Measurements from ENCODE around the gene RBM4B. TPM values are rescaled to one million over a fixed set of nuclear protein-coding genes. Genes with fewer than 3 reads are reported as not detected.

Gene RBM4B
- total RNA-seq, 1 experiment from 2014 or later: 9.5 TPM

DNA sequence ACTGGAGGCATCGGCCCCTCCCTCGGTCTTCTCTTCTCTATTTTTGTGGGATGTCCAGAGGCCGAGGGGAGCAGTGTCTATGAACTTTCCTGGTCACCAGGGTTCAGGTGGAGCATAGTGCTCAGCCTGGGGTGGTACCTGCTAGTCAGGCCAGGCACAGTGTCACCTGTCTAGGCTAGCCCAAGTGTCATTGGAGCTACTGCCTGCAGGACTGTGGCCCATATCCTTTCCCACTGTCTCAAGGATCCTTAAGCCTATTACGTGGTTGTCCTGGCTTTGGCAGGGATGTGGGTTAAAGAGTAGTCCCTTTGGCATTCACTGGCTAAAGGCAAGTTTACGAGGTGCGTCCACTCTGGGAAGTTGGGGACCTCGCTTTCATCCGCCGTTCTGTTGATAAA is 51.9 kb downstream of the RBM4B start:
- ChIA-PET CTCF (no interaction called here), POLR2A (interaction anchor here (21.3 kb wide), 1 partner anchor 11 kb away, joined by 420 read pairs; the partner anchor contains the start of gene RBM4)
- Mint-ChIP-seq H3K4me1 (ENCODE audit: insufficient read depth, unreplicated experiment) (peaks cover 5% of the 10 kb centered on the region), H3K27me3 (ENCODE audit: insufficient read depth, unreplicated experiment) (no peaks in the 10 kb centered on the region), H3K36me3 (ENCODE audit: insufficient read depth, unreplicated experiment) (peaks cover 96% of the 10 kb centered on the region), H3K4me3 (ENCODE audit: unreplicated experiment) (no peak overlapping the region), H3K9me3 (ENCODE audit: unreplicated experiment) (no peaks in the 10 kb centered on the region), H3K27ac (ENCODE audit: low read depth, unreplicated experiment) (no peak overlapping the region)
- no peak for DNase-seq (ENCODE audit: unreplicated experiment)
- intact Hi-C loops (cut with micrococcal nuclease): no loop called here
- BruUV-seq (replicated peaks): no TSS peak
- TF ChIP-seq, protein P1, sequence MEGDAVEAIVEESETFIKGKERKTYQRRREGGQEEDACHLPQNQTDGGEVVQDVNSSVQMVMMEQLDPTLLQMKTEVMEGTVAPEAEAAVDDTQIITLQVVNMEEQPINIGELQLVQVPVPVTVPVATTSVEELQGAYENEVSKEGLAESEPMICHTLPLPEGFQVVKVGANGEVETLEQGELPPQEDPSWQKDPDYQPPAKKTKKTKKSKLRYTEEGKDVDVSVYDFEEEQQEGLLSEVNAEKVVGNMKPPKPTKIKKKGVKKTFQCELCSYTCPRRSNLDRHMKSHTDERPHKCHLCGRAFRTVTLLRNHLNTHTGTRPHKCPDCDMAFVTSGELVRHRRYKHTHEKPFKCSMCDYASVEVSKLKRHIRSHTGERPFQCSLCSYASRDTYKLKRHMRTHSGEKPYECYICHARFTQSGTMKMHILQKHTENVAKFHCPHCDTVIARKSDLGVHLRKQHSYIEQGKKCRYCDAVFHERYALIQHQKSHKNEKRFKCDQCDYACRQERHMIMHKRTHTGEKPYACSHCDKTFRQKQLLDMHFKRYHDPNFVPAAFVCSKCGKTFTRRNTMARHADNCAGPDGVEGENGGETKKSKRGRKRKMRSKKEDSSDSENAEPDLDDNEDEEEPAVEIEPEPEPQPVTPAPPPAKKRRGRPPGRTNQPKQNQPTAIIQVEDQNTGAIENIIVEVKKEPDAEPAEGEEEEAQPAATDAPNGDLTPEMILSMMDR (IDR thresholded peaks at IDR 0.05; ENCODE audit: unreplicated experiment): no peak

GRCh38 chr11:66625041-66625751 is 52.5 kb downstream of the RBM4B start:
- Mint-ChIP-seq H3K9me3 (ENCODE audit: unreplicated experiment) (no peaks in the 10 kb centered on the region), H3K36me3 (ENCODE audit: insufficient read depth, unreplicated experiment) (peaks cover 96% of the 10 kb centered on the region), H3K27me3 (ENCODE audit: insufficient read depth, unreplicated experiment) (no peaks in the 10 kb centered on the region), H3K27ac (ENCODE audit: low read depth, unreplicated experiment) (no peak overlapping the region), H3K4me3 (ENCODE audit: unreplicated experiment) (no peak overlapping the region), H3K4me1 (ENCODE audit: insufficient read depth, unreplicated experiment) (peaks cover 5% of the 10 kb centered on the region)
- no TSS peak for BruUV-seq (replicated peaks)
- POLR2A ChIA-PET: interaction anchor here (1.0 to 21.3 kb wide), 2 partner anchors 9 to 12 kb away, joined by 5 to 420 read pairs; partner anchors contain the start of genes RBM14 and RBM4
- no peak for DNase-seq (ENCODE audit: unreplicated experiment)
- intact Hi-C loops (cut with micrococcal nuclease): no loop called here
- TF ChIP-seq, protein P1 (IDR thresholded peaks at IDR 0.05; ENCODE audit: unreplicated experiment): no peak
- CTCF ChIA-PET: interaction anchor here (0.6 kb wide), 1 partner anchor 79 kb away, joined by 3 read pairs; the partner anchor contains the start of gene ZDHHC24

DNA sequence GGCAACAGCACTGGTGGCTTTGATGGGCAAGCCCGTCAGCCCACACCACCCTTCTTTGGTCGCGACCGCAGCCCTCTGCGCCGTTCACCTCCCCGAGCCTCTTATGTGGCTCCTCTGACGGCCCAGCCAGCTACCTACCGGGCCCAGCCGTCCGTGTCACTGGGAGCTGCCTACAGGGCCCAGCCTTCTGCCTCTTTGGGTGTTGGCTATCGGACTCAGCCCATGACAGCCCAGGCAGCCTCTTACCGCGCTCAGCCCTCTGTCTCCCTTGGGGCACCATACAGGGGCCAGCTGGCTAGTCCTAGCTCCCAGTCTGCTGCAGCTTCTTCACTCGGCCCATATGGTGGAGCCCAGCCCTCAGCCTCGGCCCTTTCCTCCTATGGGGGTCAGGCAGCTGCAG is 53.2 kb downstream of the RBM4B start:
- CTCF ChIA-PET: interaction anchor here (0.6 kb wide), 1 partner anchor 78 kb away, joined by 3 read pairs; the partner anchor contains the start of gene ZDHHC24
- no peaks in the 10 kb centered on the region for H3K9me3 Mint-ChIP-seq (ENCODE audit: unreplicated experiment)
- POLR2A ChIA-PET: interaction anchor here (1.0 to 21.3 kb wide), 2 partner anchors 8 to 13 kb away, joined by 5 to 420 read pairs; partner anchors contain the start of genes RBM14 and RBM4
- DNase-seq (ENCODE audit: unreplicated experiment): no peak
- H3K27ac Mint-ChIP-seq (ENCODE audit: low read depth, unreplicated experiment): no peak overlapping the region
- TF ChIP-seq, protein P1 (IDR thresholded peaks at IDR 0.05; ENCODE audit: unreplicated experiment): no peak
- no peak overlapping the region for H3K4me3 Mint-ChIP-seq (ENCODE audit: unreplicated experiment)
- H3K36me3 Mint-ChIP-seq (ENCODE audit: insufficient read depth, unreplicated experiment): peaks cover 96% of the 10 kb centered on the region
- H3K4me1 Mint-ChIP-seq (ENCODE audit: insufficient read depth, unreplicated experiment): peaks cover 9% of the 10 kb centered on the region
- no peaks in the 10 kb centered on the region for H3K27me3 Mint-ChIP-seq (ENCODE audit: insufficient read depth, unreplicated experiment)
- intact Hi-C loops (cut with micrococcal nuclease): no loop called here
- no TSS peak for BruUV-seq (replicated peaks)

DNA sequence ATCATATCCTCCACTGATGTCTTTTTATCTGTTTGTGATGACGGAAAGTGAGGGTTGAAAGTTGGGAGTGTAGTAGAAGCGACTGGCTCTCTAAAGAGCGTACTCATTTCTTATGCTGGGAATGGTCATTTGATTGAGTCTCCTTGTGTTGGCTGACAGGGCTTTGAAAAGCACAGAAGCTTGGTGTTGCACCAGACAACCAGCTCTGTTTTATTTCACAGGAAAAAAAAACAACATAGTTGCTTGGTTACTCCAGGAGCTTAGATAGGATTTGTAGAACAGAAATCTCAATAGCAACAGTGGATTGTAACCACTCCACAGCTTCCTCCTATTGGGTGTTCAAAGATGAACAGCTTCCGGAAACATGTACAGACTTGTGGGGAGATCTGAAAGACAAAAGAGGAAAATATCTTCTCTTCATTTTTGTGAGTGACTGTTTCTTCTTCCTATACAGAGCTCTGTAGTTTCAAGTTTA is 58.6 kb downstream of the RBM4B start:
- Mint-ChIP-seq H3K4me3 (ENCODE audit: unreplicated experiment) (peak overlapping the region; percentile 86), H3K27me3 (ENCODE audit: insufficient read depth, unreplicated experiment) (no peaks in the 10 kb centered on the region), H3K27ac (ENCODE audit: low read depth, unreplicated experiment) (peak overlapping the region; percentile 96), H3K36me3 (ENCODE audit: insufficient read depth, unreplicated experiment) (peaks cover 83% of the 10 kb centered on the region), H3K4me1 (ENCODE audit: insufficient read depth, unreplicated experiment) (peaks cover 20% of the 10 kb centered on the region), H3K9me3 (ENCODE audit: unreplicated experiment) (no peaks in the 10 kb centered on the region)
- ChIA-PET POLR2A (interaction anchor here (0.5 to 21.3 kb wide), 19 partner anchors 8 to 740 kb away, joined by 3 to 420 read pairs (median 4); partner anchors contain the start of genes ACTN3, BBS1, BRMS1 and CCDC87), CTCF (interaction anchor here (0.6 to 1.3 kb wide), 6 partner anchors 8 to 295 kb away, joined by 3 to 10 read pairs (median 3); partner anchors contain the start of gene RBM4B)
- DNase-seq (ENCODE audit: unreplicated experiment): peak; percentile 83
- BruUV-seq (replicated peaks): no TSS peak
- intact Hi-C loops (cut with micrococcal nuclease): loop anchor here (5.0 kb wide), 1 partner anchor 137 kb away; the partner anchor contains the start of gene DPP3
- TF ChIP-seq, protein P1 (IDR thresholded peaks at IDR 0.05; ENCODE audit: unreplicated experiment): no peak
